Stimulated activated CD8-positive, alpha-beta memory T cell treated with anti-CD3 and anti-CD28 coated beads, Interleukin-4, amount 100 ng/mL, for 24 hours (primary cell): ENCODE data around the gene MFSD2B.
"Not testable (repeated sequence)": the region's sequence is repeated elsewhere in the genome, so short reads cannot be mapped to it uniquely, and the experiment has no call there.

ENCODE experiments used
- DNase-seq: peaks from one replicate; pipeline ENCODE4 v3.0.0-alpha.2; 2020; ENCODE audit warnings: low read depth

MFSD2B gene

GRCh38 chr2:24009680-24010476, at the start of gene MFSD2B:
Gene MFSD2B, plus strand, starts transcription at chr2:24010085. Its CDS starts 12 bp downstream, at chr2:24010097.
- no peak for DNase-seq

DNA sequence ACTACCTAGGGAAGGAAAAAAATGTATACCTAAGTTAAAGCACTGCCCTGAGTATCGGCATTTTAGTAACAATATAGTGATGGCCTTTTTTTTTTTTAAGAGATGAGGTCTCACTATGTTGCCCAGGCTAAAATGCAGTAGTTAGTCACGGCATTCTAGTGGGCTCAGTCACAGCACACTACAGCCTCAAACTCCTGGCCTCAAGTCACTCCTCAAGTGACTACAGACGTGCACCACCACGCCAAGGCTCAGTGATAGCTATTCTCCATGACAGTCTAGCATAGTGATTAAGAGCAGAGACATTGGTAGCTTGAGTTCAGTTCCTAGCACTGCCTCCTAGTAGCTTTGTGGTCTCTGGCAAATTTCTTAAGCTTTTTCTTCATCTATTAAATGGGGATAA, 42.0 kb upstream of the MFSD2B start:
- DNase-seq, result no peak

DNA sequence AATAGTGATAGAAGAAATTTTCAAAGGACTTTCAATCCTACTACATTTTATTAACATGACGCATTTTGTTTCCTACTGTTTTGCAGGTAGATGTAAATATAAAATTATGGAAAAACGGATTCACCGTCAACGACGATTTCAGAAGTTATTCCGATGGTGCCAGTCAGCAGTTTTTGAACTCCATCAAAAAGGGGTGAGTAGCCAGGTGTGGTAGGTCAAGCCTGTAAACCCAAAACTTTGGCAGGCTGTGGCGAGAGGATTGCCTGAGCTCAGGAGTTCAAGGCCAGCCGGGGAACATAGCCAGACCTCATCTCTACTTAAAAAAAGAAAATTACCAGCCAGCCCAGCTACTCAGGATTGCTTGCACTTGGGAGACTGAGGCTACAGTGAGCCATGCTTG, 33.0 kb upstream of the MFSD2B start:
- DNase-seq, result no peak

DNA sequence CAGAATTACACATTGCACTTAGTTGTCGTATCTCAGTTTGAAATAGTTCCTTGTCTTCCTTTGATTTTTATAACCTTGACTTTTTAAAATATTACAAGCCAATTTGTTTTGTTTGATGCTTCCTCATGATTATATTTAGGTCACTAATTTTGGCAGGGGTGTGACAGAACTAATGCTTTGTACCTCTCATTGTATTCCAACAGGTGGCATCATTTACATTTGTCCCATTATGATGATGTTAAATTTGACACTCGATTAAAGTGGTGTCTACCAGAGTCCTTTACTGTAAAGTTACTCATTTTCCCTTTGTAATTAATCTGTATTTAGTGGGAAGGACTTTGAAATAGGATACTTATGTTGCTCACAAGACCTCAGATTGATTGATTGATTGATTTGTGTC, 21.5 kb upstream of the MFSD2B start:
- no peak for DNase-seq

GRCh38 chr2:23992931-23993330, 17.0 kb upstream of the MFSD2B start:
- no peak for DNase-seq

GRCh38 chr2:23993736-23994269, 16.1 kb upstream of the MFSD2B start:
- DNase-seq, result no peak

GRCh38 chr2:23994567-23994966, 15.3 kb upstream of the MFSD2B start:
- no peak for DNase-seq

DNA sequence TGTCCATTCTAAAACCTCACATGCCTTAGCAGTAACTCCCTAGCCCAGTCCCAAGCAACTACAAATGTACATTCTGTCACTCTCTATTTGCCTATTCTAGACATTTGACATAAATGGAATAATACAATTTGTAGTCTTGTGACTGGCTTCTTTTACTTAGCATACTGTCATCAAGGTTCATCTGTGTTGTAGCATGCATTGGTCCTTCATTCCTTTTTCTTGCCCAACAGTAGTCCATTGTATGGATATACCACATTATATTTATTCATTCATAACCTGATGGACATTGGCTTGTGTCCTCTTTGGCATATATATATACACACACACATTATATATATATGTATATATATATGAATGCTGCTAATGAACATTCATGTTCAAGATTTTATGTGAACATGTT, 2.2 kb upstream of the MFSD2B start:
- no peak for DNase-seq

DNA sequence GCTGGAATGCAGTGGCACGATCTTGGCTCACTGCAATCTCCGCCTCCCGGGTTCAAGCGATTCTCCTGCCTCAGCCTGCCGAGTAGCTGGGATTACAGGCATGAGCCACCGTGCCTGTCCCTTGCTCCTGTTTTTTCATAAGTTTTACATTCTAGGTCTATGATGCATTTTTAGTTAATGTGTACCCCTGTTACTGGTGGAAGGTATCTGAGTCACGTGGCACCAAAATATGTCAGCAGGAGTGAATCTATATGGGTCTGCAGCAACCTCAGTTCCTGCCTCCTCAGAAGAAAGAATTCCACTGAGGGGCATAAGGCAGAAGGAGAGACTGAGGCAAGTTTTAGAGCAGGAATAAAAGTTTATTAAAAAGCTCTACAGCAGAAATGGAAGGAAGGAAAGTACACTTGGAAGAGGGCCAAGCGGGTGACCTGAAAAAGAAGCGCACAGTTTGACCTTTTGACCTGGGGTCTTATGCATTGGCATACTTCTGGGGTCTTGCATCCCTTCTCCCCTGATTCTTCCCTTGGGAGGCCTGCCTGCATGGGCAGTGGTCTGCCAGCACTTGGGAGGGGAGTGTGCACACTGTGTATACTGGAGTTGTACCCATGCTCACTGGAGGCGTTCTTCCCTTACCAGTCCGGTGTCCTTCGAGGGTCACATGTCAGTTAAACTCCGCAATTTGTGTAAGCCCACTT, 1.1 kb upstream of the MFSD2B start:
- no peak for DNase-seq

GRCh38 chr2:24009367-24009679, 562 bp upstream of the MFSD2B start:
- DNase-seq, result no peak

- no peak for DNase-seq
These were observed 778 bp downstream of the MFSD2B start for GRCh38 chr2:24010477-24011249.

DNA sequence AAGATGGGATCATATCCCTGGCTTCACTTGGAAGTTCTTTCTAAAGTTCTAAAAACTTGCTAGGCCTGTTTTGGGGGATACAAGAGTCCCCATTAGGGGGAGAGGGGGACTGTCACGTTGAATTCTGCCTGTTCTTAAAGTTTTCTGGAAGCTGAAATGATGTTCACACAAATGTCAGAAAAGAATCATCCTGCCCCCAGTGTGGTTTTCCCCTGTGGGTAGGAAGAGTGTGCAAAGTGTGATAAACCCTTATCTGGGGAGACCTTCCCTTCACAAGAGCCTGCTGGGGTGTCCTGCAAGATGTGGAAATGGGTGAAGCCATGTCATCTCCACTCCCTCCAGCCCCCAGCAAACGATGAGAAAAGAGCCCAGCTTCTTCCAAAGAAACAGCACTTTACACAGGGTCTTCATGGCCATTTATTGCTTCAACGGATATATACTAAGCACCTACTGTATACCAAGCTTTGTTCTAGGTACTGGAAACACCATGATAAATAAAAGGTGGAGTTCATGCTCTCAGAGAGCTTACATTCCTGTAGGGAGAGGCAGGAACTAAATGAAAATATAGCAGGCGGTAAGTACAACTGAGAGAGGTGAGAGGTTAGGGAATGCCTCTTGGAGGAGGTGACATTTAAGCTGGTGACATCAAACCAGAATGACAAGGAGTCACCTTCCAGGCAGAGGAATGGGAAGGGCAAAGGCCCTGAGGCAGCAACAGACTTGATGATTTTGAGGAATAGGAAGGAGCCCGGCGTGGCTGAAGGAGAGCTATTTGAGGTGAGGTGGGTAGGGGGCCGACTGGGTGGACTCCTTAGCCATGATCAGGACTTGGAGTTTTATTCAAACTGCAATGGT, 1.6 kb downstream of the MFSD2B start:
- DNase-seq, result no peak

- DNase-seq, result no peak
These were observed 2.8 kb downstream of the MFSD2B start for GRCh38 chr2:24012521-24013188.

DNA sequence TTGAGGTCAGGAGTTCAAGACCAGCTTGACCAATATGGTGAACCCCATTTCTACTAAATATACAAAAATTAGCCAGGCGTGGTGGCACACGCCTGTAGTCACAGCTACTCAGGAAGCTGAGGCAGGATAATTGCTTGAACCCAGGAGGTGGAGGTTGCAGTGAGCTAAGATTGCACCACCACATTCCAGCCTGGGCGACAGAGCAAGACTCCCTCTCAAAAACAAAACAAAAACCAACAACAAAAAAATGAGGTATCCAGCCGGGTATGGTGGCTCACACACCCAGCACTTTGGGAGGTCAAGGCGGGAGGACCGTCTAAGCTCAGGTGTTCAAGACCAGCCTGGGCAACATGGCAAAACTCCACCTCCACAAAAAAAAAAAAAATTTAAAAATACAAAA, 5.0 kb downstream of the MFSD2B start:
- not testable (repeated sequence) for DNase-seq

- DNase-seq, result no peak
These were observed 5.9 kb downstream of the MFSD2B start for GRCh38 chr2:24015562-24016375.

- no peak for DNase-seq
These were observed 6.5 kb downstream of the MFSD2B start for GRCh38 chr2:24016376-24016761.

GRCh38 chr2:24016853-24017703, 7.2 kb downstream of the MFSD2B start:
- DNase-seq, result no peak

- DNase-seq, result no peak
These were observed 7.8 kb downstream of the MFSD2B start for GRCh38 chr2:24017711-24018110.

- DNase-seq, result no peak
These were observed 8.4 kb downstream of the MFSD2B start for GRCh38 chr2:24018241-24018640.
